Measurements from ENCODE around the gene ERI3. TPM values are rescaled to one million over a fixed set of nuclear protein-coding genes. Genes with fewer than 3 reads are reported as not detected.

ERI3 gene
- polyA plus RNA-seq, 2 of the 4 experiments (the other 2 are of a cell fraction) = 43.4 to 44.7 TPM

GRCh38 chr1:44225761-44226160 is 129.3 kb downstream of the ERI3 start:
- CTCF ChIA-PET = interaction anchor here (2.7 to 3.4 kb wide), 2 partner anchors 8 to 9 kb away, joined by 7 to 19 read pairs; no protein-coding TSS in a partner anchor

DNA sequence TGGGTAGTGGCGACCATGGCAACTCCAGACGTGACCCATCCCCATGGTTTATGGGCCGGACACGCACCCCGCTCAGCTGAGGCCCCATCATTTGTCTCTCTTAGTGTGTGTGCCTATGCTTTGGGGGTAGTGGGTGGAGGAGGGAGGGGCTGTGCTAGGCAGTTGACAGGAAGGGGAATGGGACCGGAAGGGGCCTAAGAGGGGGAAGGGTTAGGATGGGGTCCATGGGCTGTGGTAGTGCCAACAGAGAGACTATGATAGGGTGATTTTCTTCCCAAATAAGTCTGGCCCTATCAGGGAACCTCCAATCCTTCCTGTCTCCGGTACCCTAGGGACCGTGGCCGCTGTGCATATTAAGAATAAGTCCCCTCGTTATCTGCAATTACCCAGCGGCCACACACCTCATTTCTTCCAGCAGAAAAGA is 131.9 kb downstream of the ERI3 start:
- CTCF ChIA-PET = interaction anchor here (2.7 kb wide), 1 partner anchor 11 kb away, joined by 7 read pairs; no protein-coding TSS in a partner anchor
- H3K4me1 ChIP-seq = no peaks in the 10 kb centered on the region; the same call in 2 of the 3 replicates
- ATAC-seq (no peak), FAIRE-seq (no peak), DNase-seq (ENCODE audit: low read depth in 1 of 2, low spot score in 1 of 2) (no peak)
- no peak overlapping the region for H3K27ac ChIP-seq
- H3K9me3 ChIP-seq = peaks cover 4% of the 10 kb centered on the region; the same call in 1 of the 3 replicates
- WGBS (ENCODE audit: missing lambda C conversion rate) = 92% methylated on average over 9 of the region's 11 CpGs
- POLR2A ChIA-PET = no interaction called here
- TF ChIP-seq POLR2A (IDR thresholded peaks at IDR 0.05; ENCODE audit: low read length) (no peak), HDAC2 (IDR thresholded peaks at IDR 0.05) (no peak), CEBPB (IDR thresholded peaks at IDR 0.05) (no peak), RAD21 (conservative IDR thresholded peaks at IDR 0.05 in 1 of 2, IDR thresholded peaks at IDR 0.05 in 1 of 2) (no peak), CHD4 (IDR thresholded peaks at IDR 0.05; ENCODE audit: borderline replicate concordance) (no peak), EP300 (IDR thresholded peaks at IDR 0.05) (no peak), ELK1 (IDR thresholded peaks at IDR 0.05; ENCODE audit: low read depth, low read length) (no peak), HOXB13 (CRISPR knock-in tag; IDR thresholded peaks at IDR 0.05; ENCODE audit: low read depth) (no peak), SREBF2 (IDR thresholded peaks at IDR 0.05) (no peak), CBX2 (IDR thresholded peaks at IDR 0.05; ENCODE audit: borderline replicate concordance, low read depth) (no peak), MAZ (IDR thresholded peaks at IDR 0.05; ENCODE audit: borderline replicate concordance, low read depth, low read length) (no peak), HOXB5 (CRISPR knock-in tag; IDR thresholded peaks at IDR 0.05) (no peak), CHD2 (IDR thresholded peaks at IDR 0.05; ENCODE audit: low read length, partially characterized antibody) (no peak)
- TF ChIP-seq, protein P1, sequence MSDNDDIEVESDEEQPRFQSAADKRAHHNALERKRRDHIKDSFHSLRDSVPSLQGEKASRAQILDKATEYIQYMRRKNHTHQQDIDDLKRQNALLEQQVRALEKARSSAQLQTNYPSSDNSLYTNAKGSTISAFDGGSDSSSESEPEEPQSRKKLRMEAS (IDR thresholded peaks at IDR 0.05) = no peak
- H3K4me2 ChIP-seq = no peak overlapping the region
- no peak overlapping the region for H3K4me3 ChIP-seq

More at GRCh38 chr1:44225761-44226160, 129.3 kb downstream of the ERI3 start:
- ATAC-seq = no peak
- H3K4me3 ChIP-seq = no peak overlapping the region
- FAIRE-seq = no peak
- DNase-seq (ENCODE audit: low read depth in 1 of 2, low spot score in 1 of 2) = peak in 1 of 2 experiments; percentile 26
- POLR2A ChIA-PET = interaction anchor here (0.9 kb wide), 1 partner anchor 8 kb away, joined by 3 read pairs; no protein-coding TSS in a partner anchor
- 100% methylated on average over 2 of the region's 2 CpGs for WGBS (ENCODE audit: missing lambda C conversion rate)
- H3K27ac ChIP-seq = no peak overlapping the region
- H3K4me1 ChIP-seq = no peaks in the 10 kb centered on the region
- TF ChIP-seq HOXA7 (CRISPR knock-in tag; IDR thresholded peaks at IDR 0.05) (no peak), CBX8 (IDR thresholded peaks at IDR 0.05) (no peak), KDM5A (IDR thresholded peaks at IDR 0.05) (no peak), HOXB5 (CRISPR knock-in tag; IDR thresholded peaks at IDR 0.05) (no peak), SMC3 (IDR thresholded peaks at IDR 0.05) (no peak), ZNF302 (CRISPR knock-in tag; IDR thresholded peaks at IDR 0.05) (no peak), CEBPB (IDR thresholded peaks at IDR 0.05) (no peak), POLR2A (IDR thresholded peaks at IDR 0.05; ENCODE audit: low read length) (no peak), ZSCAN20 (CRISPR knock-in tag; IDR thresholded peaks at IDR 0.05) (no peak), ESRRA (IDR thresholded peaks at IDR 0.05; ENCODE audit: borderline replicate concordance, low read length) (no peak), EHF (CRISPR knock-in tag; IDR thresholded peaks at IDR 0.05) (no peak), TP53 (CRISPR knock-in tag; IDR thresholded peaks at IDR 0.05) (no peak), CHD4 (IDR thresholded peaks at IDR 0.05; ENCODE audit: borderline replicate concordance) (no peak)
- TF ChIP-seq, protein P2, sequence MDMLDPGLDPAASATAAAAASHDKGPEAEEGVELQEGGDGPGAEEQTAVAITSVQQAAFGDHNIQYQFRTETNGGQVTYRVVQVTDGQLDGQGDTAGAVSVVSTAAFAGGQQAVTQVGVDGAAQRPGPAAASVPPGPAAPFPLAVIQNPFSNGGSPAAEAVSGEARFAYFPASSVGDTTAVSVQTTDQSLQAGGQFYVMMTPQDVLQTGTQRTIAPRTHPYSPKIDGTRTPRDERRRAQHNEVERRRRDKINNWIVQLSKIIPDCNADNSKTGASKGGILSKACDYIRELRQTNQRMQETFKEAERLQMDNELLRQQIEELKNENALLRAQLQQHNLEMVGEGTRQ (IDR thresholded peaks at IDR 0.05) = no peak
- TF ChIP-seq, protein P1 (IDR thresholded peaks at IDR 0.05) = no peak
- H3K9me3 ChIP-seq = peaks cover 4% of the 10 kb centered on the region; the same call in 1 of the 3 replicates
- no peak overlapping the region for H3K4me2 ChIP-seq
